ENCODE results near the gene SNX2. TPM values are rescaled to one million over a fixed set of nuclear protein-coding genes. Genes with fewer than 3 reads are reported as not detected.

Gene SNX2
- total RNA-seq, 4 donors from 2014 or later: 28.8 to 35.1 (median 32.0) TPM

- no peaks in the 10 kb centered on the region for H3K9me3 ChIP-seq
- ATAC-seq: no peak
- TF ChIP-seq, protein P1, sequence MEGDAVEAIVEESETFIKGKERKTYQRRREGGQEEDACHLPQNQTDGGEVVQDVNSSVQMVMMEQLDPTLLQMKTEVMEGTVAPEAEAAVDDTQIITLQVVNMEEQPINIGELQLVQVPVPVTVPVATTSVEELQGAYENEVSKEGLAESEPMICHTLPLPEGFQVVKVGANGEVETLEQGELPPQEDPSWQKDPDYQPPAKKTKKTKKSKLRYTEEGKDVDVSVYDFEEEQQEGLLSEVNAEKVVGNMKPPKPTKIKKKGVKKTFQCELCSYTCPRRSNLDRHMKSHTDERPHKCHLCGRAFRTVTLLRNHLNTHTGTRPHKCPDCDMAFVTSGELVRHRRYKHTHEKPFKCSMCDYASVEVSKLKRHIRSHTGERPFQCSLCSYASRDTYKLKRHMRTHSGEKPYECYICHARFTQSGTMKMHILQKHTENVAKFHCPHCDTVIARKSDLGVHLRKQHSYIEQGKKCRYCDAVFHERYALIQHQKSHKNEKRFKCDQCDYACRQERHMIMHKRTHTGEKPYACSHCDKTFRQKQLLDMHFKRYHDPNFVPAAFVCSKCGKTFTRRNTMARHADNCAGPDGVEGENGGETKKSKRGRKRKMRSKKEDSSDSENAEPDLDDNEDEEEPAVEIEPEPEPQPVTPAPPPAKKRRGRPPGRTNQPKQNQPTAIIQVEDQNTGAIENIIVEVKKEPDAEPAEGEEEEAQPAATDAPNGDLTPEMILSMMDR (IDR thresholded peaks at IDR 0.05 in 4 of 5, conservative IDR thresholded peaks at IDR 0.05 in 1 of 5): no peak
- no peak for TF ChIP-seq POLR2A (IDR thresholded peaks at IDR 0.05)
- intact Hi-C loops (cut with DNase I; ENCODE audit: low total_unique reads): no loop called here
- no peak overlapping the region for H3K4me3 ChIP-seq
- H3K27ac ChIP-seq: no peak overlapping the region
- H3K4me1 ChIP-seq: peaks cover 0 to 3% of the 10 kb centered on the region in 2 donors
- DNase-seq: no peak
- in situ Hi-C loops (cut with MboI; ENCODE audit: low sequenced_read_pairs in 4 of 4): no loop called here
- H3K36me3 ChIP-seq: no peaks in the 10 kb centered on the region
- H3K27me3 ChIP-seq: no peaks in the 10 kb centered on the region
Observed at GRCh38 chr5:122789461-122790171, 14.7 kb downstream of the SNX2 start.

GRCh38 chr5:122790354-122791103, 15.6 kb downstream of the SNX2 start:
- Histone ChIP-seq H3K27ac (no peak overlapping the region), H3K27me3 (no peaks in the 10 kb centered on the region), H3K4me1 (peaks cover 0 to 3% of the 10 kb centered on the region in 2 donors), H3K36me3 (no peaks in the 10 kb centered on the region), H3K4me3 (no peak overlapping the region), H3K9me3 (no peaks in the 10 kb centered on the region)
- DNase-seq: no peak
- in situ Hi-C loops (cut with MboI; ENCODE audit: low sequenced_read_pairs in 4 of 4): no loop called here
- intact Hi-C loops (cut with DNase I; ENCODE audit: low total_unique reads): no loop called here
- no peak for TF ChIP-seq POLR2A (IDR thresholded peaks at IDR 0.05)
- TF ChIP-seq, protein P1 (IDR thresholded peaks at IDR 0.05 in 4 of 5, conservative IDR thresholded peaks at IDR 0.05 in 1 of 5): no peak
- ATAC-seq: no peak

- Histone ChIP-seq H3K4me1 (no peaks in the 10 kb centered on the region), H3K9me3 (no peaks in the 10 kb centered on the region), H3K27me3 (no peaks in the 10 kb centered on the region), H3K4me3 (no peak overlapping the region), H3K36me3 (peaks cover 0 to 26% of the 10 kb centered on the region in 2 donors), H3K27ac (no peak overlapping the region)
- TF ChIP-seq, protein P1 (IDR thresholded peaks at IDR 0.05 in 4 of 5, conservative IDR thresholded peaks at IDR 0.05 in 1 of 5): no peak
- TF ChIP-seq POLR2A (IDR thresholded peaks at IDR 0.05): no peak
- in situ Hi-C loops (cut with MboI; ENCODE audit: low sequenced_read_pairs in 4 of 4): no loop called here
- DNase-seq: no peak
- intact Hi-C loops (cut with DNase I; ENCODE audit: low total_unique reads): no loop called here
- no peak for ATAC-seq
Observed at GRCh38 chr5:122805481-122805880, 30.6 kb downstream of the SNX2 start.

DNA sequence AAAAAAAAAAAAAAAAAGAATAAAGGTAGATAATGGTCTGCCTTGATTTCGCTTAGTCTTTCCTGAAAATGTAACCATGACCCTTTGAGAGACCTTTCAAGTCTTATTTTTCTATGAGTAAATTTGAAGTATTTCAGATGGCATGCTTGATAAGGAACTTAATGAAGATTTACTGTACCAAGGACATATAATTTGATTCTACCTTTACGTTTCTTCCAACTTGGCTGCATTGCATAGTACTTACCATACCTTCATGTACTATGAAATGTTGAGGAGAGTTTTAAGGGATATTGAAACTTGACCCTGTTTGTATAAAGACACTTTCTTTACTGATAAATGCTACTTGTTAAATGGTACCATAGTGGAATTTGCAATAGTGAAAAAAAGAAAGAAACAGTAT, 35.5 kb downstream of the SNX2 start:
- Histone ChIP-seq H3K27me3 (no peaks in the 10 kb centered on the region), H3K9me3 (no peaks in the 10 kb centered on the region), H3K4me3 (no peak overlapping the region), H3K27ac (no peak overlapping the region), H3K4me1 (no peaks in the 10 kb centered on the region), H3K36me3 (peaks cover 0 to 7% of the 10 kb centered on the region in 2 donors)
- DNase-seq (no peak), ATAC-seq (no peak)
- intact Hi-C loops (cut with DNase I; ENCODE audit: low total_unique reads) (no loop called here), in situ Hi-C loops (cut with MboI; ENCODE audit: low sequenced_read_pairs in 4 of 4) (no loop called here)
- no peak for TF ChIP-seq POLR2A (IDR thresholded peaks at IDR 0.05)
- TF ChIP-seq, protein P1 (IDR thresholded peaks at IDR 0.05 in 4 of 5, conservative IDR thresholded peaks at IDR 0.05 in 1 of 5): no peak
